Smooth muscle cell (in vitro differentiated cells): ENCODE results near the gene PUS7L. TPM values are rescaled to one million over a fixed set of nuclear protein-coding genes. Genes with fewer than 3 reads are reported as not detected.
"Not testable (repeated sequence)": the region's sequence is repeated elsewhere in the genome, so short reads cannot be mapped to it uniquely, and the experiment has no call there.

Source experiments
- DNase-seq: peaks from one replicate; lab custom pipeline; 2025; ENCODE audit not compliant: unreplicated experiment; lab: John Stamatoyannopoulos, UW
- H2AFZ ChIP-seq: fragments of 200-600 bp; sonication (generic); 2 replicates; pipeline ENCODE4 v1.6.0; 2016; ENCODE audit warnings: antibody characterized with exemption, low read depth, mild to moderate bottlenecking
- H3F3A ChIP-seq: fragments of 200-600 bp; sonication (generic); 2 replicates; pipeline ENCODE4 v1.6.0; 2017; ENCODE audit warnings: antibody characterized with exemption, low read depth
- H3K27ac ChIP-seq: fragments of 200-600 bp; sonication (generic); 2 replicates; pipeline ENCODE4 v1.5.1; 2016; ENCODE audit warnings: low read depth, mild to moderate bottlenecking
- H3K27me3 ChIP-seq: fragments of 200-600 bp; sonication (generic); 2 replicates; pipeline ENCODE4 v1.6.1; 2016; ENCODE audit warnings: low read depth, mild to moderate bottlenecking
- H3K36me3 ChIP-seq: fragments of 200-600 bp; sonication (generic); 2 replicates; pipeline ENCODE4 v1.5.1; 2016; ENCODE audit warnings: low read depth
- H3K4me1 ChIP-seq: fragments of 200-600 bp; sonication (generic); 2 replicates; pipeline ENCODE4 v1.5.1; 2016; ENCODE audit warnings: low read depth
- H3K4me2 ChIP-seq: fragments of 200-600 bp; sonication (generic); 2 replicates; pipeline ENCODE4 v1.6.0; 2016; ENCODE audit warnings: mild to moderate bottlenecking
- H3K4me3 ChIP-seq: fragments of 200-600 bp; sonication (generic); 2 replicates; pipeline ENCODE4 v1.5.1; 2016; ENCODE audit warnings: mild to moderate bottlenecking
- H3K79me2 ChIP-seq: fragments of 200-600 bp; sonication (generic); 2 replicates; pipeline ENCODE4 v1.6.0; 2016; ENCODE audit warnings: low read depth, mild to moderate bottlenecking
- H3K9ac ChIP-seq: fragments of 200-600 bp; sonication (generic); 2 replicates; pipeline ENCODE4 v1.6.0; 2016; ENCODE audit warnings: low read depth
- H3K9me3 ChIP-seq: fragments of 200-600 bp; sonication (generic); replicated peaks from 2 replicates; pipeline ENCODE4 v1.5.1; 2016; ENCODE audit warnings: low read depth
- H4K20me1 ChIP-seq: fragments of 200-600 bp; sonication (generic); 2 replicates; pipeline ENCODE4 v1.6.0; 2016; ENCODE audit warnings: low read depth
- CTCF ChIP-seq: fragments of 200-600 bp; sonication (generic); IDR thresholded peaks from 2 replicates; pipeline ENCODE4 v1.5.1; 2017; ENCODE audit warnings: borderline replicate concordance, mild to moderate bottlenecking, antibody characterized with exemption; ENCODE audit not compliant: insufficient read depth, poor library complexity, severe bottlenecking
- WGBS: methylation state at CpG from one replicate; pipeline ENCODE4 v1.1.7; 2016; ENCODE audit warnings: low lambda C conversion rate; 5-methylcytosine and 5-hydroxymethylcytosine counted together
- polyA plus RNA-seq: library from polyadenylated mRNA; unstranded; fragments of >200 nt; fragmentation: Nextera tagmentation; extraction: Ambion mirVana; gene quantifications from 2 replicates; pipeline ENCODE4 v1.2.1, GENCODE V29; 2016
- total RNA-seq: library from RNA; depleted of rRNA; stranded (reverse); fragments of >200 nt; gene quantifications from 2 replicates; pipeline ENCODE4 v1.2.3, GENCODE V29; 2014

The PUS7L gene
- total and polyA plus RNA-seq, 2 experiments from 2014 or later: 16.9 to 24.3 TPM

DNA sequence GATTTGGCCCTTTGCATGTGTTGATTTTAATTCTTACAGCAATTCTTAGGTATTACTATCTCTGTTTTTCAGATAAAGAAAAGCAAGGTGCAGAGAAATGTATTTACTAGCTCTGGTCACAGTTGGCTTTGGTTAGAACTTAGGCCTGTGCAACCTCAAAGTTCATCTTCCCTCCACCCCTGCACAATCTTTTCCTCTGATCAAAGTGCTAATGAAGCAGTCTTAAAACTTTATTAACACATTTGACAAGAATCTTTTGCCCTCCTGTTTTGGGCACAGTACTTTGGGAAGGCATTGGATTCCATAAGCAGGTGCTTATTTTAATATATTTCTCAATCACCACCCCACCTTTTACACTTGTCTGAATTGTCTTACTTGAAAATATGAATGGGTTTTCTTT is 2.9 kb upstream of the PUS7L start:
- Histone ChIP-seq H3K4me2 (peak overlapping the region; percentile 96), H3K27ac (no peak overlapping the region), H4K20me1 (no peaks in the 10 kb centered on the region), H3K9ac (no peak overlapping the region), H3K9me3 (no peaks in the 10 kb centered on the region), H3K4me3 (no peak overlapping the region), H3K4me1 (peaks cover 34% of the 10 kb centered on the region), H3K27me3 (no peaks in the 10 kb centered on the region), H3K79me2 (peaks cover 35% of the 10 kb centered on the region), H2AFZ (no peak overlapping the region), H3K36me3 (no peaks in the 10 kb centered on the region), H3F3A (no peaks in the 10 kb centered on the region)
- DNase-seq: no peak
- no peak for TF ChIP-seq CTCF

DNA sequence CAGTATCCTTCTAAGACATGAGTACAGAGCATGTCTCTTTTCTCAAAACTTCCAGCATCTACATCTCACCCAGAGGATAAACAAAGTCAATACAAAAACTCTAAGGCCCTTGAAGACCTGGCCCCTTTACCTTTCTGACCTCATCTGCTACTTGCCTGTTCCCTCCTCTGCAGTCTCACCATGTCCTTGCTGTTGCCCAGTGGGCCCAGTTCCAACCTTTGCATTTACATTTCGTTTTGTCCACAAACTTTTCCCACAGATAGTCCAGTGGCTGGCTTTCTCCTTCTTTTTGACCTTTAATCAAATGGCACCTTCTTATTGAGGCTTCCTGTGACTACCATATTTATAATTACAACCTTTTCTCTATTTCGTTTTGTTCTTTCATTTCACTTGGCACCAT is 1.8 kb upstream of the PUS7L start:
- no peaks in the 10 kb centered on the region for H3F3A ChIP-seq
- H3K4me2 ChIP-seq: peak overlapping the region; percentile 96
- H4K20me1 ChIP-seq: no peaks in the 10 kb centered on the region
- H3K4me1 ChIP-seq: peaks cover 29% of the 10 kb centered on the region
- H3K27ac ChIP-seq: no peak overlapping the region
- TF ChIP-seq CTCF: no peak
- peaks cover 41% of the 10 kb centered on the region for H3K79me2 ChIP-seq
- no peak overlapping the region for H3K9ac ChIP-seq
- peak overlapping the region; percentile 25 for H3K4me3 ChIP-seq
- no peak overlapping the region for H2AFZ ChIP-seq
- H3K36me3 ChIP-seq: no peaks in the 10 kb centered on the region
- DNase-seq: no peak
- no peaks in the 10 kb centered on the region for H3K9me3 ChIP-seq
- WGBS: 95% methylated on average over 2 of the region's 2 CpGs
- H3K27me3 ChIP-seq: no peaks in the 10 kb centered on the region

DNA sequence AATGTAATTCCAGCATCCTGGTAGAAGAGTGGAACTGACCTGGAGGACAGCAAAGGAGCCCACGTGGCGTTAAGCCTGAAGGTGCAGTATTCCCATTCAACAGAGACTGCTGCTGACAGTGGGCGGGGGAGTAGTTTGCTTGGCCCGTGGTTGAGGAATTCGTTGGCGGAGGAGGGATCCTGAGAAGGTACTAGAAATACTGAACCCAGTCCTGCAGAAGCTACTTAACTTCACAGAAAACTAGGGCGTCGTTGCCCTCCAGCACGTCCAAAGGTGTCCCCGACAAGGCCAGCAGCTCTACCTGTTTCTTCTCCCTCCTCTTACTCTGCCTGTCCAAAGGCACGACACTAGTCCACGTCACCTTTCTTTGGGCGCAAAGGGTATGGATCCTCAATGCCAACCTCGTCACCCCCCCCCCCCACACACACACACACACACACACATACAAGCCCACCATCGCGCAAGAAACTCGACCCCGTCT is 303 bp downstream of the PUS7L start:
- Histone ChIP-seq H3K9me3 (no peaks in the 10 kb centered on the region), H3K27ac (peak overlapping the region; percentile 81), H3K27me3 (no peaks in the 10 kb centered on the region), H2AFZ (peak overlapping the region; percentile 58), H3K4me3 (peak overlapping the region; percentile 83), H3K9ac (peak overlapping the region; percentile 52), H4K20me1 (no peaks in the 10 kb centered on the region), H3K4me1 (peaks cover 29% of the 10 kb centered on the region), H3K36me3 (peaks cover 8% of the 10 kb centered on the region), H3F3A (no peaks in the 10 kb centered on the region), H3K4me2 (peak overlapping the region; percentile 96), H3K79me2 (peaks cover 44% of the 10 kb centered on the region)
- DNase-seq: no peak
- WGBS: 9% methylated on average over 18 of the region's 18 CpGs
- TF ChIP-seq CTCF: no peak

- TF ChIP-seq CTCF: no peak
- H3K79me2 ChIP-seq: peaks cover 30% of the 10 kb centered on the region
- no peaks in the 10 kb centered on the region for H3F3A ChIP-seq
- H3K4me1 ChIP-seq: peaks cover 10% of the 10 kb centered on the region
- no peak overlapping the region for H2AFZ ChIP-seq
- no peak overlapping the region for H3K4me3 ChIP-seq
- H4K20me1 ChIP-seq: no peaks in the 10 kb centered on the region
- no peak for DNase-seq
- H3K9ac ChIP-seq: no peak overlapping the region
- no peaks in the 10 kb centered on the region for H3K27me3 ChIP-seq
- H3K36me3 ChIP-seq: peaks cover 12% of the 10 kb centered on the region
- no peaks in the 10 kb centered on the region for H3K9me3 ChIP-seq
- H3K27ac ChIP-seq: no peak overlapping the region
- 96% methylated on average over 3 of the region's 3 CpGs for WGBS
- peak overlapping the region; percentile 1 for H3K4me2 ChIP-seq
These were observed 4.6 kb downstream of the PUS7L start for GRCh38 chr12:43754015-43754414.

DNA sequence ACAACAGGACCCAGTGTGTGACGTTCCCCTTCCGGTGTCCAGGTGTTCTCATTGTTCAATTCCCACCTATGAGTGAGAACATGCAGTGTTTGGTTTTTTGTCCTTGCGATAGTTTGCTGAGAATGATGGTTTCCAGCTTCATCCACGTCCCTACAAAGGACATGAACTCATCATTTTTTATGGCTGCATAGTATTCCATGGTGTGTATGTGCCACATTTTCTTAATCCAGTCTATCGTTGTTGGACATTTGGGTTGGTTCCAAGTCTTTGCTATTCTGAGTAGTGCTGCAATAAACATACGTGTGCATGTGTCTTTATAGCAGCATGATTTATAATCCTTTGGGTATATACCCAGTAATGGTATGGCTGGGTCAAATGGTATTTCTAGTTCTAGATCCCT is 7.2 kb downstream of the PUS7L start:
- not testable (repeated sequence) for H2AFZ ChIP-seq, H4K20me1 ChIP-seq, H3K9ac ChIP-seq, H3K4me1 ChIP-seq, H3K27ac ChIP-seq, H3K9me3 ChIP-seq, H3F3A ChIP-seq, H3K27me3 ChIP-seq, H3K4me3 ChIP-seq, H3K4me2 ChIP-seq, DNase-seq
- Histone ChIP-seq H3K79me2 (peaks cover 12% of the 10 kb centered on the region), H3K36me3 (peaks cover 12% of the 10 kb centered on the region)
- 89% methylated on average over 6 of the region's 6 CpGs for WGBS
